Fibroblast of lung (primary cell): ENCODE measurements around the gene MYO1D. TPM values are rescaled to one million over a fixed set of nuclear protein-coding genes. Genes with fewer than 3 reads are reported as not detected.

ENCODE experiments used
- DNase-seq, 2 donors: peaks; one replicate each; pipeline versions ENCODE4 v3.0.0 to v3.0.0-alpha.2; 2010; ENCODE audit warnings: low read depth in 2 of 2
- H2AFZ ChIP-seq: 2 replicates; pipeline ENCODE4 v1.5.1; 2012; ENCODE audit warnings: low read length, control low read depth, inconsistent platforms
- H3K27ac ChIP-seq: 2 replicates; pipeline ENCODE4 v1.5.1; 2011; ENCODE audit warnings: low read length, control low read depth; ENCODE audit not compliant: insufficient read depth
- H3K27me3 ChIP-seq: 2 replicates; pipeline ENCODE4 v1.5.1; 2011; ENCODE audit warnings: mild to moderate bottlenecking, low read length; ENCODE audit not compliant: control insufficient read depth, insufficient read depth
- H3K36me3 ChIP-seq: 2 replicates; pipeline ENCODE4 v1.5.1; 2011; ENCODE audit warnings: low read length; ENCODE audit not compliant: control insufficient read depth, insufficient read depth
- H3K4me1 ChIP-seq: 2 replicates; pipeline ENCODE4 v1.5.1; 2011; ENCODE audit warnings: low read length; ENCODE audit not compliant: control insufficient read depth, insufficient read depth; ENCODE audit errors: extremely low read depth
- H3K4me2 ChIP-seq: 2 replicates; pipeline ENCODE4 v1.5.1; 2011; ENCODE audit warnings: low read length, control low read depth; ENCODE audit not compliant: insufficient read depth; ENCODE audit errors: extremely low read depth
- H3K4me3 ChIP-seq, 4 experiments: fragments of 200-600 bp in 1 of 4; sonication (generic) in 1 of 4; replicated peaks in 1 of 4; 2 replicates each; pipeline ENCODE4 v1.5.1; 2011 to 2016; ENCODE audit warnings: low read length in 4 of 4, low read depth in 3 of 4, mild to moderate bottlenecking in 3 of 4, control low read depth in 2 of 4, inconsistent platforms in 1 of 4, mixed read lengths in 1 of 4; ENCODE audit not compliant: insufficient read depth in 1 of 4; ENCODE audit errors: control extremely low read depth in 1 of 4
- H3K79me2 ChIP-seq: 2 replicates; pipeline ENCODE4 v1.5.1; 2012; ENCODE audit warnings: mild to moderate bottlenecking, low read length, inconsistent platforms; ENCODE audit not compliant: control insufficient read depth, insufficient read depth
- H3K9ac ChIP-seq: 2 replicates; pipeline ENCODE4 v1.5.1; 2011; ENCODE audit warnings: mild to moderate bottlenecking, low read length, control low read depth; ENCODE audit not compliant: insufficient read depth
- H3K9me3 ChIP-seq: 2 replicates; pipeline ENCODE4 v1.5.1; 2012; ENCODE audit warnings: low read depth, low read length; ENCODE audit not compliant: control insufficient read depth, insufficient read depth
- H4K20me1 ChIP-seq: 2 replicates; pipeline ENCODE4 v1.5.1; 2011; ENCODE audit warnings: low read length; ENCODE audit not compliant: control insufficient read depth, insufficient read depth; ENCODE audit errors: extremely low read depth
- CTCF ChIP-seq, 2 donors: IDR thresholded peaks in 1 of 2; conservative IDR thresholded peaks in 1 of 2; 1 replicate in 1 of 2; 2 replicates in 1 of 2; pipeline ENCODE4 v1.5.1; 2011 to 2012; ENCODE audit warnings: low read length in 2 of 2, control low read depth in 1 of 2, inconsistent platforms in 1 of 2, low read depth in 1 of 2, mild to moderate bottlenecking in 1 of 2
- EZH2 ChIP-seq: IDR thresholded peaks from 2 replicates; pipeline ENCODE4 v1.5.1; 2012; ENCODE audit warnings: low read length, control low read depth, mild to moderate bottlenecking; ENCODE audit errors: missing control alignments
- polyA plus RNA-seq, 2 donors: library from polyadenylated mRNA; depleted of rRNA in 1 of 2; stranded (reverse) in 1 of 2; unstranded in 1 of 2; fragments of >200 nt; gene quantifications; 2 replicates each; pipeline ENCODE4 v1.2.1, GENCODE V29; 2011 to 2012; ENCODE audit warnings: missing spikeins in 1 of 2
- total RNA-seq: library from RNA; depleted of rRNA; stranded (reverse); fragments of >200 nt; gene quantifications from 2 replicates; pipeline ENCODE4 v1.2.1, GENCODE V29; 2014

MYO1D gene
- total and polyA plus RNA-seq, 2 donors (not counting 1 experiment from before 2014, with no cell fraction given) = 35.0 to 46.6 TPM

- no peak overlapping the region for H3K4me3 ChIP-seq
- no peak for DNase-seq
- H3K4me1 ChIP-seq = no peaks in the 10 kb centered on the region
- no peaks in the 10 kb centered on the region for H3K27me3 ChIP-seq
- no peak overlapping the region for H3K9ac ChIP-seq
- no peaks in the 10 kb centered on the region for H3K9me3 ChIP-seq
- H2AFZ ChIP-seq = no peak overlapping the region
- H3K27ac ChIP-seq = no peak overlapping the region
- no peaks in the 10 kb centered on the region for H4K20me1 ChIP-seq
- TF ChIP-seq CTCF (conservative IDR thresholded peaks at IDR 0.05 in 1 of 2, IDR thresholded peaks at IDR 0.05 in 1 of 2; ENCODE audit: low read depth in 1 of 2, low read length in 2 of 2) (no peak), EZH2 (no peak)
- H3K79me2 ChIP-seq = no peaks in the 10 kb centered on the region
- H3K36me3 ChIP-seq = no peaks in the 10 kb centered on the region
- H3K4me2 ChIP-seq = no peak overlapping the region
Observed at GRCh38 chr17:32514606-32515005, 362.3 kb downstream of the MYO1D start.

- no peak overlapping the region for H3K4me2 ChIP-seq
- no peak overlapping the region for H3K9ac ChIP-seq
- no peaks in the 10 kb centered on the region for H3K9me3 ChIP-seq
- no peak for DNase-seq
- no peak overlapping the region for H3K27ac ChIP-seq
- no peaks in the 10 kb centered on the region for H3K36me3 ChIP-seq
- TF ChIP-seq CTCF (conservative IDR thresholded peaks at IDR 0.05 in 1 of 2, IDR thresholded peaks at IDR 0.05 in 1 of 2; ENCODE audit: low read depth in 1 of 2, low read length in 2 of 2) (no peak), EZH2 (no peak)
- no peaks in the 10 kb centered on the region for H3K27me3 ChIP-seq
- H2AFZ ChIP-seq = no peak overlapping the region
- H3K4me3 ChIP-seq = no peak overlapping the region
- no peaks in the 10 kb centered on the region for H3K79me2 ChIP-seq
- no peaks in the 10 kb centered on the region for H3K4me1 ChIP-seq
- H4K20me1 ChIP-seq = no peaks in the 10 kb centered on the region
Observed at GRCh38 chr17:32513579-32513978, 363.3 kb downstream of the MYO1D start.

GRCh38 chr17:32512328-32512727, 364.6 kb downstream of the MYO1D start:
- no peak overlapping the region for H3K27ac ChIP-seq
- H3K9ac ChIP-seq = no peak overlapping the region
- no peaks in the 10 kb centered on the region for H3K79me2 ChIP-seq
- no peak overlapping the region for H2AFZ ChIP-seq
- no peak for TF ChIP-seq CTCF (conservative IDR thresholded peaks at IDR 0.05 in 1 of 2, IDR thresholded peaks at IDR 0.05 in 1 of 2; ENCODE audit: low read depth in 1 of 2, low read length in 2 of 2)
- TF ChIP-seq EZH2 = no peak
- no peaks in the 10 kb centered on the region for H3K36me3 ChIP-seq
- H3K27me3 ChIP-seq = no peaks in the 10 kb centered on the region
- no peak for DNase-seq
- H3K4me3 ChIP-seq = no peak overlapping the region
- no peaks in the 10 kb centered on the region for H3K4me1 ChIP-seq
- H3K9me3 ChIP-seq = no peaks in the 10 kb centered on the region
- H4K20me1 ChIP-seq = no peaks in the 10 kb centered on the region
- H3K4me2 ChIP-seq = no peak overlapping the region
